Activated B cell treated with CpG ODN at 0.5 μM for 24 hours (primary cell): ENCODE results near the gene PCDH9. TPM values are rescaled to one million over a fixed set of nuclear protein-coding genes. Genes with fewer than 3 reads are reported as not detected.
"Not testable (repeated sequence)": the region's sequence is repeated elsewhere in the genome, so short reads cannot be mapped to it uniquely, and the experiment has no call there.

Experiments used
- ATAC-seq: fragments of 200-7000 bp; cut with Tn5 transposase; one replicate; pipeline ENCODE4 v1.10.0; 2021; ENCODE audit warnings: low read depth, mild to moderate bottlenecking, moderate library complexity
- CTCF ChIA-PET: fragments of 350-600 bp; sonication (Branson Sonifier 250); formaldehyde crosslinking; loops from one replicate; lab custom pipeline; 2021; ENCODE audit warnings: antibody characterized with exemption; lab: Charles Lee
- POLR2A ChIA-PET: fragments of 350-600 bp; sonication (Branson Sonifier 250); formaldehyde crosslinking; loops from one replicate; lab custom pipeline; 2021; ENCODE audit warnings: antibody characterized with exemption; lab: Charles Lee
- DNase-seq: peaks from one replicate; pipeline ENCODE4 v3.0.0; 2022
- H3K27ac Mint-ChIP-seq: one replicate; pipeline ENCODE4 v1.8.0; 2020; ENCODE audit warnings: mixed read lengths
- H3K27me3 Mint-ChIP-seq: one replicate; pipeline ENCODE4 v1.8.0; 2021; ENCODE audit warnings: mixed read lengths
- H3K36me3 Mint-ChIP-seq: one replicate; pipeline ENCODE4 v1.8.0; 2021; ENCODE audit warnings: low read depth, mixed read lengths
- H3K4me1 Mint-ChIP-seq: one replicate; pipeline ENCODE4 v1.8.0; 2021; ENCODE audit warnings: mixed read lengths
- H3K4me3 Mint-ChIP-seq: one replicate; pipeline ENCODE4 v1.8.0; 2020; ENCODE audit warnings: mild to moderate bottlenecking, mixed read lengths
- H3K9me3 Mint-ChIP-seq: one replicate; pipeline ENCODE4 v1.8.0; 2020; ENCODE audit warnings: mixed read lengths
- CTCF ChIP-seq: fragments of 200-600 bp; IDR thresholded peaks from one replicate; pipeline ENCODE4 v1.8.0; 2022; ENCODE audit warnings: antibody characterized with exemption, mild to moderate bottlenecking
- intact Hi-C: fragments of 100-400 bp; cut with micrococcal nuclease; formaldehyde crosslinking; loops from one replicate; pipeline ENCODE4 v1.15.1; 2024
- total RNA-seq: library from RNA; stranded (reverse); gene quantifications from 2 replicates; pipeline ENCODE4 v1.2.3, GENCODE V29; 2022

PCDH9 gene
- total RNA-seq, 1 donor from 2014 or later, result 6.4 TPM

GRCh38 chr13:67101730-67102467 lies 128.2 kb downstream of the PCDH9 start:
- Mint-ChIP-seq H3K4me3 (no peak overlapping the region), H3K27ac (no peak overlapping the region), H3K4me1 (peaks cover 3% of the 10 kb centered on the region), H3K27me3 (no peaks in the 10 kb centered on the region), H3K36me3 (no peaks in the 10 kb centered on the region), H3K9me3 (no peaks in the 10 kb centered on the region)
- ChIA-PET POLR2A (no interaction called here), CTCF (no interaction called here)
- ATAC-seq, result no peak
- no peak for TF ChIP-seq CTCF
- intact Hi-C loops, result no loop called here
- no peak for DNase-seq

- DNase-seq, result no peak
- H3K4me1 Mint-ChIP-seq, result peaks cover 3% of the 10 kb centered on the region
- no peaks in the 10 kb centered on the region for H3K36me3 Mint-ChIP-seq
- intact Hi-C loops, result no loop called here
- POLR2A ChIA-PET, result no interaction called here
- no peak overlapping the region for H3K4me3 Mint-ChIP-seq
- TF ChIP-seq CTCF, result no peak
- H3K9me3 Mint-ChIP-seq, result no peaks in the 10 kb centered on the region
- no peaks in the 10 kb centered on the region for H3K27me3 Mint-ChIP-seq
- no peak for ATAC-seq
- no peak overlapping the region for H3K27ac Mint-ChIP-seq
- CTCF ChIA-PET, result no interaction called here
These were observed 129.4 kb downstream of the PCDH9 start for GRCh38 chr13:67100730-67101129.

GRCh38 chr13:67099494-67099893 lies 130.6 kb downstream of the PCDH9 start:
- no peak for DNase-seq
- intact Hi-C loops, result no loop called here
- Mint-ChIP-seq H3K36me3 (no peaks in the 10 kb centered on the region), H3K27me3 (no peaks in the 10 kb centered on the region), H3K27ac (no peak overlapping the region), H3K4me3 (no peak overlapping the region), H3K4me1 (no peaks in the 10 kb centered on the region), H3K9me3 (no peaks in the 10 kb centered on the region)
- CTCF ChIA-PET, result no interaction called here
- TF ChIP-seq CTCF, result no peak
- POLR2A ChIA-PET, result no interaction called here
- no peak for ATAC-seq

GRCh38 chr13:67097892-67098452 lies 132.2 kb downstream of the PCDH9 start:
- DNase-seq (no peak), ATAC-seq (no peak)
- CTCF ChIA-PET, result no interaction called here
- no peak for TF ChIP-seq CTCF
- H3K27ac Mint-ChIP-seq, result no peak overlapping the region
- H3K9me3 Mint-ChIP-seq, result no peaks in the 10 kb centered on the region
- H3K36me3 Mint-ChIP-seq, result no peaks in the 10 kb centered on the region
- no peak overlapping the region for H3K4me3 Mint-ChIP-seq
- H3K4me1 Mint-ChIP-seq, result no peaks in the 10 kb centered on the region
- no peaks in the 10 kb centered on the region for H3K27me3 Mint-ChIP-seq
- intact Hi-C loops, result no loop called here
- POLR2A ChIA-PET, result no interaction called here

- H3K9me3 Mint-ChIP-seq, CTCF ChIA-PET, H3K27me3 Mint-ChIP-seq, H3K4me3 Mint-ChIP-seq, H3K27ac Mint-ChIP-seq, DNase-seq, H3K36me3 Mint-ChIP-seq, ATAC-seq, intact Hi-C loops, H3K4me1 Mint-ChIP-seq, POLR2A ChIA-PET: not testable (repeated sequence)
These were observed 133.2 kb downstream of the PCDH9 start for GRCh38 chr13:67096893-67097292.
